HG02840 (cell line): ENCODE measurements around the gene S100A13.
"Not testable (repeated sequence)": the region's sequence is repeated elsewhere in the genome, so short reads cannot be mapped to it uniquely, and the experiment has no call there.

ENCODE experiments used
- ATAC-seq: cut with Tn5 transposase; IDR thresholded peaks from one replicate; pipeline ENCODE4 v1.9.1; 2021; ENCODE audit warnings: mild to moderate bottlenecking, moderate library complexity, moderate number of reproducible peaks; ENCODE audit not compliant: unreplicated experiment, low FRiP score

Gene S100A13

GRCh38 chr1:153649137-153649862, 22.0 kb upstream of the S100A13 start:
- no peak for ATAC-seq

GRCh38 chr1:153648000-153648643, 20.8 kb upstream of the S100A13 start:
- ATAC-seq = no peak

- ATAC-seq = no peak
Observed at GRCh38 chr1:153647346-153647714, 20.0 kb upstream of the S100A13 start.

GRCh38 chr1:153646672-153647345, 19.5 kb upstream of the S100A13 start:
- ATAC-seq = no peak

GRCh38 chr1:153643816-153644215, 16.5 kb upstream of the S100A13 start:
- no peak for ATAC-seq

- no peak for ATAC-seq
Observed at GRCh38 chr1:153643100-153643499, 15.8 kb upstream of the S100A13 start.

- ATAC-seq = no peak
Observed at GRCh38 chr1:153642161-153642560, 14.9 kb upstream of the S100A13 start.

GRCh38 chr1:153640861-153641260, 13.6 kb upstream of the S100A13 start:
- no peak for ATAC-seq

GRCh38 chr1:153640213-153640612, 12.9 kb upstream of the S100A13 start:
- ATAC-seq = not testable (repeated sequence)

- no peak for ATAC-seq
Observed at GRCh38 chr1:153639280-153639679, 12.0 kb upstream of the S100A13 start.

- no peak for ATAC-seq
Observed at GRCh38 chr1:153638261-153638660, 11.0 kb upstream of the S100A13 start.

- ATAC-seq = no peak
Observed at GRCh38 chr1:153636312-153636711, 9.0 kb upstream of the S100A13 start.

GRCh38 chr1:153635872-153636271, 8.6 kb upstream of the S100A13 start:
- ATAC-seq = no peak

GRCh38 chr1:153633754-153634665, 6.7 kb upstream of the S100A13 start, which contains the start of gene CHTOP:
CHTOP (plus strand) TSS chr1:153634066; CDS start chr1:153636589, 2,523 bp downstream.
- ATAC-seq = peak; percentile 92

- no peak for ATAC-seq
Observed at GRCh38 chr1:153633161-153633753, 6.0 kb upstream of the S100A13 start.

- ATAC-seq = no peak
Observed at GRCh38 chr1:153631047-153632022, 4.0 kb upstream of the S100A13 start.

- no peak for ATAC-seq
Observed at GRCh38 chr1:153630384-153630783, 3.1 kb upstream of the S100A13 start.

GRCh38 chr1:153629971-153630370, 2.7 kb upstream of the S100A13 start:
- no peak for ATAC-seq

GRCh38 chr1:153629343-153629665, 2.0 kb upstream of the S100A13 start:
- ATAC-seq = no peak
